AG09319 (cell line): Measurements from ENCODE around the gene SNF8.

Experiments used
- DNase-seq: peaks from one replicate; pipeline ENCODE4 v3.0.0-alpha.2; 2010; ENCODE audit warnings: low read depth; ENCODE audit errors: extremely low read depth
- CTCF ChIP-seq: IDR thresholded peaks from 2 replicates; pipeline ENCODE4 v1.5.1; 2011; ENCODE audit warnings: low read depth, mild to moderate bottlenecking, inconsistent platforms, low read length, moderate library complexity

Gene SNF8

GRCh38 chr17:48944515-48945260, at the start of gene SNF8:
SNF8 (minus strand) TSS chr17:48944842; CDS start chr17:48944734, 108 bp downstream.
- TF ChIP-seq CTCF = no peak
- DNase-seq = peak; percentile 65

- no peak for DNase-seq
- TF ChIP-seq CTCF = no peak
Measured at GRCh38 chr17:48993951-48994350, 49.3 kb upstream of the SNF8 start.

GRCh38 chr17:48993305-48993704, 48.7 kb upstream of the SNF8 start:
- TF ChIP-seq CTCF = no peak
- no peak for DNase-seq

GRCh38 chr17:48992444-48992843, 47.8 kb upstream of the SNF8 start:
- DNase-seq = no peak
- TF ChIP-seq CTCF = no peak

GRCh38 chr17:48990882-48991357, 46.3 kb upstream of the SNF8 start:
- no peak for TF ChIP-seq CTCF
- no peak for DNase-seq

- no peak for DNase-seq
- no peak for TF ChIP-seq CTCF
Measured at GRCh38 chr17:48989100-48989499, 44.5 kb upstream of the SNF8 start.

GRCh38 chr17:48985436-48986245, 41.0 kb upstream of the SNF8 start:
- TF ChIP-seq CTCF = no peak
- no peak for DNase-seq
